GM12878 (cell line): ENCODE measurements around the gene TADA2A. TPM values are rescaled to one million over a fixed set of nuclear protein-coding genes. Genes with fewer than 3 reads are reported as not detected.
"Not testable (repeated sequence)": the region's sequence is repeated elsewhere in the genome, so short reads cannot be mapped to it uniquely, and the experiment has no call there.

Experiments used
- ATAC-seq: fragments of 200-7000 bp; cut with Tn5 transposase; 3 replicates; pipeline ENCODE4 v1.9.1; 2020; ENCODE audit warnings: mild to moderate bottlenecking, moderate library complexity
- BruUV-seq: library from RNA; stranded (reverse); fragments of 400-500 nt; replicated peaks from 2 replicates; lab custom pipeline; 2021; lab: Mats Ljungman, UMichigan
- CTCF ChIA-PET: fragments of 300-600 bp; sonication (Branson Sonifier 250); formaldehyde crosslinking; extraction: SDS; loops from one replicate; lab custom pipeline; 2021; ENCODE audit warnings: inconsistent platforms; lab: Yijun Ruan, JAX
- POLR2A ChIA-PET: fragments of 350-600 bp; formaldehyde crosslinking; extraction: SDS; loops from one replicate; lab custom pipeline; 2021; ENCODE audit warnings: inconsistent platforms; lab: Charles Lee
- RAD21 ChIA-PET: fragments of 300-600 bp; sonication (Branson Sonifier 250); formaldehyde crosslinking; loops from one replicate; lab custom pipeline; 2023; ENCODE audit warnings: antibody characterized with exemption; ENCODE audit not compliant: unreplicated experiment; lab: Charles Lee
- SMC1A ChIA-PET: fragments of 300-600 bp; sonication (Branson Sonifier 250); formaldehyde crosslinking; loops from one replicate; lab custom pipeline; 2023; ENCODE audit not compliant: unreplicated experiment, uncharacterized antibody; lab: Charles Lee
- DNase-seq: peaks from one replicate; pipeline ENCODE4 v3.0.0-alpha.2; 2011; ENCODE audit warnings: low read depth, low spot score
- FAIRE-seq: peaks from 3 replicates; lab custom pipeline; 2011; peaks lifted over from hg19 to GRCh38; lab: Jason Lieb, UNC
- H2AFZ ChIP-seq: 2 replicates; pipeline ENCODE4 v1.6.0; 2011; ENCODE audit warnings: low read depth, low read length, control low read depth; ENCODE audit not compliant: control insufficient read depth
- H3K27ac ChIP-seq: 2 replicates; pipeline ENCODE4 v1.5.1; 2011; ENCODE audit warnings: control low read depth; ENCODE audit not compliant: control insufficient read depth, insufficient read depth
- H3K27me3 ChIP-seq, 2 experiments: replicated peaks in 1 of 2; 2 replicates each; pipeline versions ENCODE4 v1.6.0 to v1.6.1; 2011; ENCODE audit warnings: low read length in 1 of 2; ENCODE audit not compliant: control insufficient read depth in 2 of 2, insufficient read depth in 2 of 2
- H3K36me3 ChIP-seq, 2 experiments: 2 replicates each; pipeline ENCODE4 v1.5.1; 2011; ENCODE audit warnings: low read length in 1 of 2; ENCODE audit not compliant: control insufficient read depth in 2 of 2, insufficient read depth in 2 of 2
- H3K4me1 ChIP-seq: 2 replicates; pipeline ENCODE4 v1.6.1; 2011; ENCODE audit warnings: mild to moderate bottlenecking, low read length, moderate library complexity, mixed read lengths; ENCODE audit not compliant: control insufficient read depth, insufficient read depth
- H3K4me2 ChIP-seq: 2 replicates; pipeline ENCODE4 v1.6.0; 2011; ENCODE audit warnings: control low read depth; ENCODE audit not compliant: control insufficient read depth, insufficient read depth
- H3K4me3 ChIP-seq: fragments of 200-600 bp; sonication (generic); 2 replicates; pipeline ENCODE4 v1.5.1; 2016
- H3K79me2 ChIP-seq: 2 replicates; pipeline ENCODE4 v1.6.0; 2011; ENCODE audit warnings: low read length; ENCODE audit not compliant: control insufficient read depth, insufficient read depth
- H3K9ac ChIP-seq: 2 replicates; pipeline ENCODE4 v1.8.0; 2011; ENCODE audit warnings: low read length, control low read depth, mixed read lengths; ENCODE audit not compliant: control insufficient read depth, insufficient read depth
- H3K9me3 ChIP-seq: replicated peaks from 3 replicates; pipeline ENCODE4 v1.5.1; 2011; ENCODE audit warnings: mild to moderate bottlenecking, low read length; ENCODE audit not compliant: control insufficient read depth, insufficient read depth
- H4K20me1 ChIP-seq: 2 replicates; pipeline ENCODE4 v1.6.0; 2011; ENCODE audit not compliant: control insufficient read depth, insufficient read depth
- ATF7 ChIP-seq: fragments of 450-650 bp; IDR thresholded peaks from 2 replicates; pipeline ENCODE4 v1.6.1; 2016; ENCODE audit warnings: low read depth, mild to moderate bottlenecking
- BCL11A ChIP-seq: IDR thresholded peaks from 2 replicates; pipeline ENCODE4 v1.6.1; 2011; ENCODE audit warnings: low read depth, low read length
- CHD1 ChIP-seq: IDR thresholded peaks from 2 replicates; pipeline ENCODE4 v1.6.1; 2012; ENCODE audit warnings: low read depth, low read length, improper control_type of control experiment
- DPF2 ChIP-seq: fragments of 450-650 bp; IDR thresholded peaks from 2 replicates; pipeline ENCODE4 v1.6.1; 2017; ENCODE audit warnings: mild to moderate bottlenecking
- HDGF ChIP-seq: fragments of 450-650 bp; IDR thresholded peaks from 2 replicates; pipeline ENCODE4 v1.6.1; 2016; ENCODE audit warnings: antibody characterized with exemption
- JUNB ChIP-seq: IDR thresholded peaks from 2 replicates; pipeline ENCODE4 v1.6.1; 2016; ENCODE audit warnings: antibody characterized with exemption, mild to moderate bottlenecking
- MEF2B ChIP-seq: fragments of 450-650 bp; IDR thresholded peaks from 2 replicates; pipeline ENCODE4 v1.6.1; 2018; ENCODE audit warnings: mild to moderate bottlenecking, moderate library complexity; ENCODE audit not compliant: partially characterized antibody, poor library complexity, severe bottlenecking
- MLLT1 ChIP-seq: fragments of 450-650 bp; IDR thresholded peaks from 2 replicates; pipeline ENCODE4 v1.6.1; 2016; ENCODE audit warnings: mild to moderate bottlenecking
- NBN ChIP-seq: fragments of 450-650 bp; IDR thresholded peaks from 2 replicates; pipeline ENCODE4 v1.6.1; 2016
- NFXL1 ChIP-seq: fragments of 450-650 bp; IDR thresholded peaks from 2 replicates; pipeline ENCODE4 v1.6.1; 2017; ENCODE audit warnings: antibody characterized with exemption, mild to moderate bottlenecking, borderline replicate concordance
- PKNOX1 ChIP-seq: fragments of 450-650 bp; IDR thresholded peaks from 2 replicates; pipeline ENCODE4 v1.6.1; 2016; ENCODE audit warnings: mild to moderate bottlenecking
- POU2F2 ChIP-seq: IDR thresholded peaks from 3 replicates; pipeline ENCODE4 v1.6.1; 2011; ENCODE audit warnings: low read depth, mild to moderate bottlenecking, low read length, borderline replicate concordance
- RELB ChIP-seq: fragments of 450-650 bp; IDR thresholded peaks from 2 replicates; pipeline ENCODE4 v1.6.1; 2017; ENCODE audit warnings: low read depth, mild to moderate bottlenecking, moderate library complexity
- ZNF384 ChIP-seq: IDR thresholded peaks from 2 replicates; pipeline ENCODE4 v1.6.1; 2012; ENCODE audit warnings: low read depth, mild to moderate bottlenecking, low read length, improper control_type of control experiment, borderline replicate concordance
- WGBS: methylation state at CpG from one replicate; pipeline ENCODE4 v1.1.6; 2016; ENCODE audit warnings: low lambda C conversion rate; ENCODE audit not compliant: insufficient replicate concordance, insufficient coverage; ENCODE audit errors: missing lambda C conversion rate; 5-methylcytosine and 5-hydroxymethylcytosine counted together
- in situ Hi-C: fragments of 300-500 bp; cut with MboI; formaldehyde crosslinking; loops from 9 replicates; pipeline ENCODE4 v1.14.3; 2018; ENCODE audit warnings: mixed read lengths
- intact Hi-C: fragments of 100-400 bp; cut with micrococcal nuclease; formaldehyde crosslinking; loops from one replicate; pipeline ENCODE4 v1.14.2; 2022; ENCODE audit not compliant: unreplicated experiment
- polyA plus RNA-seq, 11 experiments: library from polyadenylated mRNA; depleted of rRNA in 4 of 11; unstranded in 6 of 11; stranded (reverse) in 5 of 11; fragments of >200 nt; fragmentation: Nextera tagmentation in 4 of 11; fragmentation: Illumina TruSeq in 1 of 11; extraction: Ambion mirVana in 4 of 11; extraction: Trizol in 1 of 11; gene quantifications; 1 replicate in 1 of 11; 2 replicates in 10 of 11; pipeline versions ENCODE4 v1.2.1 to v1.2.3, GENCODE V29; 2011 to 2016; ENCODE audit warnings: inconsistent platforms in 2 of 11, missing spikeins in 2 of 11, low read depth in 1 of 11
- total RNA-seq, 4 experiments: library from RNA; depleted of rRNA in 3 of 4; stranded (reverse); fragments of >200 nt in 3 of 4; fragmentation: Illumina TruSeq in 1 of 4; extraction: Trizol in 1 of 4; gene quantifications; 2 replicates each; pipeline versions ENCODE4 v1.2.1 to v1.2.3, GENCODE V29; 2013 to 2021

The TADA2A gene
- total and polyA plus RNA-seq, 10 of the 15 experiments (the other 5 are each of a cell fraction or from before 2014, with no cell fraction given): 19.6 to 43.8 (median 34.1) TPM

GRCh38 chr17:37440424-37440823 lies 33.7 kb downstream of the TADA2A start (continued):
- TF ChIP-seq MLLT1: no peak
- TF ChIP-seq CHD1: no peak
- TF ChIP-seq POU2F2: no peak
- no peak for TF ChIP-seq NFXL1

GRCh38 chr17:37441369-37442014 lies 34.8 kb downstream of the TADA2A start:
- H2AFZ ChIP-seq, H3K79me2 ChIP-seq, H3K4me2 ChIP-seq, H3K9ac ChIP-seq, H3K9me3 ChIP-seq, H3K27me3 ChIP-seq, DNase-seq, H3K27ac ChIP-seq, BruUV-seq, H3K4me1 ChIP-seq, H3K4me3 ChIP-seq, intact Hi-C loops, FAIRE-seq, H4K20me1 ChIP-seq, in situ Hi-C loops: not testable (repeated sequence)
- CTCF ChIA-PET: interaction anchor here (0.7 to 1.5 kb wide), 4 partner anchors 11 to 68 kb away, joined by 3 to 4 read pairs (median 4); no protein-coding TSS in a partner anchor
- RAD21 ChIA-PET: interaction anchor here (0.7 to 1.3 kb wide), 7 partner anchors 11 to 68 kb away, joined by 3 to 5 read pairs (median 4); no protein-coding TSS in a partner anchor
- ATAC-seq: peak; percentile 85
- SMC1A ChIA-PET: interaction anchor here (0.7 to 2.5 kb wide), 7 partner anchors 8 to 390 kb away, joined by 3 to 18 read pairs (median 4); no protein-coding TSS in a partner anchor
- peaks cover 5 to 21% of the 10 kb centered on the region in 2 experiments for H3K36me3 ChIP-seq
- POLR2A ChIA-PET: interaction anchor here (0.6 to 1.6 kb wide), 12 partner anchors 8 to 1758 kb away, joined by 3 to 11 read pairs (median 4); partner anchors contain the start of genes ACACA and TADA2A
- 36% methylated on average over 12 of the region's 12 CpGs for WGBS
- peak; percentile 59 for TF ChIP-seq JUNB
- peak; percentile 36 for TF ChIP-seq MEF2B
- peak; percentile 67; the same call in 1 of the 2 replicates for TF ChIP-seq DPF2
- TF ChIP-seq RELB: peak; percentile 36; the same call in 1 of the 2 replicates
- TF ChIP-seq ATF7: peak; percentile 78; the same call in 1 of the 2 replicates
- peak; percentile 18; the same call in 1 of the 2 replicates for TF ChIP-seq PKNOX1
- TF ChIP-seq ZNF384: peak; percentile 71
- TF ChIP-seq NBN: 0 out of 2 replicates have a peak, but pooled peaks have one; percentile 47
- TF ChIP-seq BCL11A: peak; percentile 42; the same call in 1 of the 2 replicates
- TF ChIP-seq HDGF: peak; percentile 78; the same call in 1 of the 2 replicates
